HepG2 (cell line): ENCODE measurements around the gene EZH2. TPM values are rescaled to one million over a fixed set of nuclear protein-coding genes. Genes with fewer than 3 reads are reported as not detected.

Experiments used
- ATAC-seq: fragments of 200-7000 bp; cut with Tn5 transposase; 3 replicates; pipeline ENCODE4 v1.9.1; 2020; ENCODE audit warnings: mild to moderate bottlenecking, moderate library complexity
- BruUV-seq: library from RNA; stranded (reverse); fragments of 400-500 nt; replicated peaks from 2 replicates; lab custom pipeline; 2021; lab: Mats Ljungman, UMichigan
- CTCF ChIA-PET: fragments of 300-600 bp; formaldehyde crosslinking; extraction: SDS; loops from one replicate; lab custom pipeline; 2021; ENCODE audit warnings: low total read pairs, inconsistent platforms, low intra/inter-chr PET ratio; lab: Yijun Ruan, JAX
- POLR2A ChIA-PET: fragments of 350-600 bp; sonication (Branson Sonifier 250); formaldehyde crosslinking; loops from one replicate; lab custom pipeline; 2020; ENCODE audit warnings: antibody characterized with exemption, inconsistent platforms; lab: Yijun Ruan, JAX
- DNase-seq: peaks from one replicate; pipeline ENCODE4 v3.0.0-alpha.2; 2015; ENCODE audit warnings: low spot score
- FAIRE-seq: peaks from 3 replicates; lab custom pipeline; 2011; peaks lifted over from hg19 to GRCh38; lab: Jason Lieb, UNC
- H2AFZ ChIP-seq: one replicate; pipeline ENCODE4 v1.6.1; 2011; ENCODE audit warnings: low read length, inconsistent platforms
- H3K27ac ChIP-seq: fragments of 300-600 bp; 3 replicates; pipeline ENCODE4 v1.8.0; 2011; ENCODE audit warnings: mixed run types, mild to moderate bottlenecking, mixed read lengths, low read length, inconsistent platforms; ENCODE audit not compliant: insufficient read depth; ENCODE audit errors: extremely low read length
- H3K27me3 ChIP-seq, 2 experiments: fragments of 200-600 bp in 1 of 2; 2 replicates in 1 of 2; 3 replicates in 1 of 2; pipeline versions ENCODE4 v1.6.0 to v1.8.0; 2011; ENCODE audit warnings: low read length in 2 of 2, mild to moderate bottlenecking in 2 of 2, moderate library complexity in 2 of 2, inconsistent platforms in 1 of 2; ENCODE audit not compliant: insufficient read depth in 2 of 2, control insufficient read depth in 1 of 2
- H3K36me3 ChIP-seq, 2 experiments: fragments of 200-600 bp in 1 of 2; replicated peaks in 1 of 2; 2 replicates in 1 of 2; 3 replicates in 1 of 2; pipeline versions ENCODE4 v1.5.1 to v1.8.0; 2011; ENCODE audit warnings: low read length in 2 of 2, inconsistent platforms in 1 of 2; ENCODE audit not compliant: insufficient read depth in 2 of 2, control insufficient read depth in 1 of 2
- H3K4me1 ChIP-seq: 2 replicates; pipeline ENCODE4 v1.5.1; 2012; ENCODE audit warnings: low read length, inconsistent platforms; ENCODE audit not compliant: insufficient read depth
- H3K4me2 ChIP-seq: 2 replicates; pipeline ENCODE4 v1.6.0; 2011; ENCODE audit warnings: low read depth, low read length, inconsistent platforms
- H3K4me3 ChIP-seq, 3 experiments: fragments of 200-600 bp in 1 of 3; sonication (generic), shearing (Covaris generic) in 1 of 3; replicated peaks in 1 of 3; 2 replicates each; pipeline ENCODE4 v1.5.1; 2011 to 2016; ENCODE audit warnings: low read length in 3 of 3, inconsistent platforms in 2 of 3, low read depth in 2 of 3, mild to moderate bottlenecking in 2 of 3, control low read depth in 1 of 3, mixed read lengths in 1 of 3; ENCODE audit not compliant: insufficient read depth in 1 of 3
- H3K79me2 ChIP-seq: one replicate; pipeline ENCODE4 v1.6.1; 2011; ENCODE audit warnings: low read length, inconsistent platforms; ENCODE audit not compliant: insufficient read depth
- H3K9ac ChIP-seq: 2 replicates; pipeline ENCODE4 v1.6.0; 2011; ENCODE audit warnings: mild to moderate bottlenecking, low read depth, low read length, inconsistent platforms; ENCODE audit not compliant: insufficient read depth
- H3K9me3 ChIP-seq: 2 replicates; pipeline ENCODE4 v1.5.1; 2012; ENCODE audit warnings: mild to moderate bottlenecking, low read length
- H4K20me1 ChIP-seq: 2 replicates; pipeline ENCODE4 v1.6.0; 2011; ENCODE audit warnings: inconsistent platforms, mild to moderate bottlenecking, low read length, moderate library complexity; ENCODE audit not compliant: insufficient read depth
- FOSL2 ChIP-seq: sonication (generic); formaldehyde crosslinking; IDR thresholded peaks from 2 replicates; pipeline ENCODE4 v1.4.0; 2020; ENCODE audit warnings: missing genetic modification reagents
- FOXO1 ChIP-seq: sonication (generic); formaldehyde crosslinking; IDR thresholded peaks from 2 replicates; pipeline ENCODE4 v1.4.0; 2020; ENCODE audit warnings: missing genetic modification reagents
- JARID2 ChIP-seq: sonication (generic); formaldehyde crosslinking; IDR thresholded peaks from 2 replicates; pipeline ENCODE4 v1.8.1; 2023; ENCODE audit warnings: missing genetic modification reagents, inconsistent platforms; ENCODE audit not compliant: insufficient replicate concordance
- KDM2A ChIP-seq: sonication (generic); formaldehyde crosslinking; IDR thresholded peaks from 2 replicates; pipeline ENCODE4 v1.4.0; 2020; ENCODE audit warnings: low read depth, missing genetic modification reagents, borderline replicate concordance
- KMT2A ChIP-seq: sonication (generic); formaldehyde crosslinking; IDR thresholded peaks from 2 replicates; pipeline ENCODE4 v1.4.0; 2020; ENCODE audit warnings: missing genetic modification reagents
- MIXL1 ChIP-seq: IDR thresholded peaks from 2 replicates; pipeline ENCODE4 v1.6.1; 2016
- SIX1 ChIP-seq: sonication (generic); formaldehyde crosslinking; IDR thresholded peaks from 2 replicates; pipeline ENCODE4 v1.4.0; 2020; ENCODE audit warnings: missing genetic modification reagents, borderline replicate concordance
- SIX4 ChIP-seq: sonication (generic); formaldehyde crosslinking; IDR thresholded peaks from 2 replicates; pipeline ENCODE4 v1.4.0; 2020; ENCODE audit warnings: missing genetic modification reagents
- SRF ChIP-seq: IDR thresholded peaks from 2 replicates; pipeline ENCODE4 v1.6.1; 2011; ENCODE audit warnings: mild to moderate bottlenecking, low read depth, low read length, moderate library complexity
- TEF ChIP-seq: sonication (generic); formaldehyde crosslinking; IDR thresholded peaks from 2 replicates; pipeline ENCODE4 v1.5.0; 2020; ENCODE audit warnings: missing genetic modification reagents
- ZBTB21 ChIP-seq: sonication (generic); formaldehyde crosslinking; IDR thresholded peaks from 2 replicates; pipeline ENCODE4 v1.4.0; 2020; ENCODE audit warnings: missing genetic modification reagents
- ZNF317 ChIP-seq: sonication (generic); formaldehyde crosslinking; IDR thresholded peaks from 2 replicates; pipeline ENCODE4 v1.5.0; 2020; ENCODE audit warnings: mild to moderate bottlenecking, missing genetic modification reagents
- ZNF34 ChIP-seq: sonication (generic); formaldehyde crosslinking; IDR thresholded peaks from 2 replicates; pipeline ENCODE4 v1.4.0; 2020; ENCODE audit warnings: mild to moderate bottlenecking, missing genetic modification reagents, borderline replicate concordance
- ZNF549 ChIP-seq: sonication (generic); formaldehyde crosslinking; IDR thresholded peaks from 2 replicates; pipeline ENCODE4 v1.5.0; 2020; ENCODE audit warnings: missing genetic modification reagents
- ZNF557 ChIP-seq: sonication (generic); formaldehyde crosslinking; IDR thresholded peaks from 2 replicates; pipeline ENCODE4 v1.4.0; 2020; ENCODE audit warnings: missing genetic modification reagents
- ZNF670 ChIP-seq: sonication (generic); formaldehyde crosslinking; IDR thresholded peaks from 2 replicates; pipeline ENCODE4 v1.8.0; 2022; ENCODE audit warnings: mild to moderate bottlenecking, missing genetic modification reagents, borderline replicate concordance
- WGBS: methylation state at CpG from one replicate; pipeline ENCODE4 v1.1.6; 2017; ENCODE audit warnings: low lambda C conversion rate; 5-methylcytosine and 5-hydroxymethylcytosine counted together
- in situ Hi-C: cut with HindIII; loops from 2 replicates; pipeline ENCODE4 v1.10.0; 2017; ENCODE audit warnings: low pct_unique_long_range_greater_than_20kb; ENCODE audit not compliant: extremely low pct_ligation_motif_present
- intact Hi-C: fragments of 100-400 bp; cut with micrococcal nuclease; formaldehyde crosslinking; loops from one replicate; pipeline ENCODE4 v1.10.0; 2022; ENCODE audit not compliant: unreplicated experiment
- polyA plus RNA-seq, 8 experiments: library from polyadenylated mRNA; depleted of rRNA in 3 of 8; stranded (reverse) in 7 of 8; unstranded in 1 of 8; fragments of >200 nt; fragmentation: Illumina TruSeq in 4 of 8; extraction: Trizol in 4 of 8; gene quantifications; 2 replicates each; pipeline versions ENCODE4 v1.2.1 to v1.2.3, GENCODE V29; 2011 to 2016; ENCODE audit warnings: low read depth in 4 of 8, missing spikeins in 1 of 8, mixed read lengths in 1 of 8; ENCODE audit not compliant: insufficient read depth in 1 of 8
- total RNA-seq, 5 experiments: library from RNA; depleted of rRNA; stranded (reverse); fragments of >200 nt; fragmentation: Illumina TruSeq; extraction: Trizol; gene quantifications; 2 replicates each; pipeline ENCODE4 v1.2.3, GENCODE V29; 2016; ENCODE audit warnings: low read depth in 1 of 5
- TF ChIP-seq, protein P1 (sequence below): sonication (generic); formaldehyde crosslinking; IDR thresholded peaks from 2 replicates; pipeline ENCODE4 v1.4.0; 2020; ENCODE audit warnings: mild to moderate bottlenecking, missing genetic modification reagents

The EZH2 gene
- total and polyA plus RNA-seq, 2 of the 13 experiments (the other 11 are each of a cell fraction or from before 2014, with no cell fraction given): 26.0 to 34.3 TPM

- Histone ChIP-seq H3K4me1 (no peaks in the 10 kb centered on the region), H3K4me2 (no peak overlapping the region), H3K36me3 (peaks cover 12 to 88% of the 10 kb centered on the region in 2 experiments), H3K79me2 (no peaks in the 10 kb centered on the region), H3K9me3 (no peaks in the 10 kb centered on the region), H3K9ac (no peak overlapping the region), H4K20me1 (no peaks in the 10 kb centered on the region), H3K27me3 (no peaks in the 10 kb centered on the region), H3K27ac (no peak overlapping the region), H3K4me3 (no peak overlapping the region), H2AFZ (no peak overlapping the region)
- POLR2A ChIA-PET: no interaction called here
- 94% methylated on average over 3 of the region's 3 CpGs for WGBS
- no peak for TF ChIP-seq ZBTB21 (CRISPR knock-in tag)
- TF ChIP-seq, protein P1, sequence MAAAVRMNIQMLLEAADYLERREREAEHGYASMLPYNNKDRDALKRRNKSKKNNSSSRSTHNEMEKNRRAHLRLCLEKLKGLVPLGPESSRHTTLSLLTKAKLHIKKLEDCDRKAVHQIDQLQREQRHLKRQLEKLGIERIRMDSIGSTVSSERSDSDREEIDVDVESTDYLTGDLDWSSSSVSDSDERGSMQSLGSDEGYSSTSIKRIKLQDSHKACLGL: no peak
- TF ChIP-seq MIXL1: no peak
- TF ChIP-seq FOXO1 (CRISPR knock-in tag): no peak
- TF ChIP-seq FOSL2 (CRISPR knock-in tag): no peak
- no peak for TF ChIP-seq ZNF34
- no peak for TF ChIP-seq JARID2
- no peak for TF ChIP-seq SIX1 (CRISPR knock-in tag)
- TF ChIP-seq ZNF549 (CRISPR knock-in tag): no peak
- no peak for TF ChIP-seq KDM2A (CRISPR knock-in tag)
- TF ChIP-seq SIX4 (CRISPR knock-in tag): no peak
- TF ChIP-seq SRF: no peak
- no peak for TF ChIP-seq KMT2A
- TF ChIP-seq ZNF317: no peak
- no peak for TF ChIP-seq ZNF670
- no peak for TF ChIP-seq TEF
- no peak for TF ChIP-seq ZNF557 (CRISPR knock-in tag)
- in situ Hi-C loops (no loop called here), intact Hi-C loops (no loop called here)
- BruUV-seq: no TSS peak
- DNase-seq (no peak), FAIRE-seq (no peak), ATAC-seq (no peak)
- CTCF ChIA-PET: no interaction called here
Observed at GRCh38 chr7:148815612-148816011, 68.5 kb downstream of the EZH2 start.
